K562 (cell line): ENCODE results near the gene RALGAPA2. TPM values are rescaled to one million over a fixed set of nuclear protein-coding genes. Genes with fewer than 3 reads are reported as not detected.

Experiments
- ATAC-seq: fragments of 200-7000 bp; cut with Tn5 transposase; 3 replicates; pipeline ENCODE4 v1.9.1; 2020; ENCODE audit warnings: moderate library complexity
- BruUV-seq: library from RNA; stranded (reverse); fragments of 400-500 nt; replicated peaks from 2 replicates; lab custom pipeline; 2021; lab: Mats Ljungman, UMichigan
- CTCF ChIA-PET: fragments of 300-600 bp; formaldehyde crosslinking; extraction: SDS; loops from one replicate; lab custom pipeline; 2021; ENCODE audit warnings: low intra/inter-chr PET ratio; lab: Yijun Ruan, JAX
- POLR2A ChIA-PET: fragments of 300-600, 350-650 bp; sonication (Branson Sonifier 250); formaldehyde crosslinking; extraction: SDS; loops from one replicate; lab custom pipeline; 2021; ENCODE audit warnings: antibody characterized with exemption, inconsistent platforms; lab: Yijun Ruan, JAX
- DNase-seq, 4 experiments: peaks; one replicate each; pipeline versions ENCODE4 v3.0.0 to v3.0.0-alpha.2; 2011 to 2018; ENCODE audit warnings: low spot score in 3 of 4, mixed read lengths in 3 of 4; ENCODE audit errors: extremely low read depth in 1 of 4
- FAIRE-seq: peaks from 2 replicates; lab custom pipeline; 2011; peaks lifted over from hg19 to GRCh38; lab: Jason Lieb, UNC
- H2AFZ ChIP-seq: 2 replicates; pipeline ENCODE4 v1.6.0; 2011; ENCODE audit warnings: low read depth, low read length, control low read depth, inconsistent platforms
- H3K27ac ChIP-seq: fragments of 200-600 bp; 3 replicates; pipeline ENCODE4 v1.8.0; 2011; ENCODE audit warnings: low read depth, mild to moderate bottlenecking, control low read depth, inconsistent platforms, low read length, moderate library complexity, mixed read lengths; ENCODE audit errors: extremely low read depth
- H3K27me3 ChIP-seq, 2 experiments: fragments of 300-600 bp in 1 of 2; 2 replicates in 1 of 2; 3 replicates in 1 of 2; pipeline versions ENCODE4 v1.6.0 to v1.8.0; 2011; ENCODE audit warnings: inconsistent platforms in 2 of 2, low read length in 2 of 2, mild to moderate bottlenecking in 1 of 2, mixed read lengths in 1 of 2, moderate library complexity in 1 of 2; ENCODE audit not compliant: control insufficient read depth in 2 of 2, insufficient read depth in 2 of 2
- H3K36me3 ChIP-seq: fragments of 300-600 bp; 3 replicates; pipeline ENCODE4 v1.8.0; 2011; ENCODE audit warnings: mild to moderate bottlenecking, low read length, inconsistent platforms; ENCODE audit not compliant: control insufficient read depth, insufficient read depth
- H3K4me1 ChIP-seq, 2 experiments: fragments of 200-600 bp in 1 of 2; replicated peaks in 1 of 2; 2 replicates in 1 of 2; 3 replicates in 1 of 2; pipeline versions ENCODE4 v1.5.1 to v1.8.0; 2011; ENCODE audit warnings: inconsistent platforms in 2 of 2, low read length in 2 of 2, mild to moderate bottlenecking in 1 of 2, mixed read lengths in 1 of 2, moderate library complexity in 1 of 2; ENCODE audit not compliant: control insufficient read depth in 2 of 2, insufficient read depth in 2 of 2
- H3K4me2 ChIP-seq: 2 replicates; pipeline ENCODE4 v1.6.1; 2011; ENCODE audit warnings: low read length, control low read depth, inconsistent platforms, mixed read lengths; ENCODE audit not compliant: insufficient read depth
- H3K4me3 ChIP-seq: fragments of 200-600 bp; sonication (generic), shearing (Covaris generic); 2 replicates; pipeline ENCODE4 v1.5.1; 2016; ENCODE audit warnings: control low read depth, inconsistent platforms
- H3K79me2 ChIP-seq: fragments of 200-600 bp; 3 replicates; pipeline ENCODE4 v1.8.0; 2011; ENCODE audit warnings: low read length, inconsistent platforms; ENCODE audit not compliant: control insufficient read depth, insufficient read depth
- H3K9ac ChIP-seq, 2 experiments: 2 replicates each; pipeline versions ENCODE4 v1.6.0 to v1.6.1; 2011; ENCODE audit warnings: low read depth in 2 of 2, low read length in 2 of 2, control low read depth in 1 of 2, inconsistent platforms in 1 of 2, mild to moderate bottlenecking in 1 of 2, mixed read lengths in 1 of 2; ENCODE audit not compliant: insufficient read depth in 1 of 2
- H3K9me1 ChIP-seq: one replicate; pipeline ENCODE4 v1.6.0; 2011; ENCODE audit warnings: inconsistent platforms, mild to moderate bottlenecking, low read length, moderate library complexity; ENCODE audit not compliant: control insufficient read depth, insufficient read depth
- H3K9me3 ChIP-seq: replicated peaks from 2 replicates; pipeline ENCODE4 v1.5.1; 2011; ENCODE audit warnings: low read depth, low read length, inconsistent platforms; ENCODE audit not compliant: control insufficient read depth, insufficient read depth
- H4K20me1 ChIP-seq: replicated peaks from 2 replicates; pipeline ENCODE4 v1.6.1; 2011; ENCODE audit warnings: low read length, inconsistent platforms, mixed read lengths; ENCODE audit not compliant: control insufficient read depth, insufficient read depth
- KAT8 ChIP-seq: fragments of 450-650 bp; IDR thresholded peaks from 2 replicates; pipeline ENCODE4 v1.6.1; 2016; ENCODE audit warnings: low read depth, mild to moderate bottlenecking
- NR3C1 ChIP-seq: sonication (generic); formaldehyde crosslinking; IDR thresholded peaks from 2 replicates; pipeline ENCODE4 v1.8.1; 2022; ENCODE audit warnings: missing genetic modification reagents
- SRSF9 ChIP-seq: fragments of 200-400 bp; formaldehyde crosslinking; IDR thresholded peaks from 2 replicates; pipeline ENCODE4 v1.6.1; 2017; ENCODE audit warnings: low read depth, low read length, borderline replicate concordance
- ZNF23 ChIP-seq: fragments of 250-450 bp; sonication (Bioruptor Pico); IDR thresholded peaks from 2 replicates; pipeline ENCODE4 v1.4.0; 2020; ENCODE audit warnings: mild to moderate bottlenecking
- ZNF263 ChIP-seq: sonication (generic); formaldehyde crosslinking; IDR thresholded peaks from 2 replicates; pipeline ENCODE4 v1.8.0; 2022; ENCODE audit warnings: mild to moderate bottlenecking, missing genetic modification reagents, borderline replicate concordance
- ZNF324 ChIP-seq: fragments of 250-450 bp; sonication (Bioruptor Pico); IDR thresholded peaks from 2 replicates; pipeline ENCODE4 v1.4.0; 2020; ENCODE audit warnings: mild to moderate bottlenecking
- ZNF699 ChIP-seq: fragments of 250-450 bp; sonication (Bioruptor Pico); IDR thresholded peaks from 2 replicates; pipeline ENCODE4 v1.8.0; 2021; ENCODE audit warnings: mild to moderate bottlenecking, moderate library complexity; ENCODE audit not compliant: insufficient replicate concordance
- WGBS: fragments of 100-300 bp; shearing (Covaris generic); methylation state at CpG from one replicate; pipeline ENCODE4 v1.1.6; 2016; ENCODE audit warnings: low coverage, mixed read lengths; ENCODE audit not compliant: insufficient coverage; ENCODE audit errors: missing lambda C conversion rate; 5-methylcytosine and 5-hydroxymethylcytosine counted together
- in situ Hi-C: fragments of 300-500 bp; cut with MboI; formaldehyde crosslinking; loops from 4 replicates; pipeline ENCODE4 v1.15.0; 2018; ENCODE audit warnings: inconsistent platforms, mixed read lengths
- intact Hi-C: fragments of 100-400 bp; cut with micrococcal nuclease; formaldehyde crosslinking; loops from 2 replicates; pipeline ENCODE4 v1.14.2; 2022
- polyA plus RNA-seq, 8 experiments: library from polyadenylated mRNA; depleted of rRNA in 4 of 8; stranded (reverse) in 5 of 8; unstranded in 3 of 8; fragments of >200 nt; fragmentation: Nextera tagmentation in 2 of 8; fragmentation: Illumina TruSeq in 1 of 8; extraction: Ambion mirVana in 2 of 8; extraction: Trizol in 1 of 8; gene quantifications; 2 replicates each; pipeline versions ENCODE4 v1.2.1 to v1.2.3, GENCODE V29; 2011 to 2014; ENCODE audit warnings: inconsistent platforms in 1 of 8, missing spikeins in 1 of 8
- total RNA-seq, 7 experiments: library from RNA; depleted of rRNA in 6 of 7; stranded (reverse); fragments of >200 nt in 6 of 7; fragmentation: Illumina TruSeq in 2 of 7; extraction: Trizol in 2 of 7; gene quantifications; 2 replicates each; pipeline versions ENCODE4 v1.2.1 to v1.2.3, GENCODE V29; 2011 to 2021; ENCODE audit warnings: low replicate concordance in 1 of 7
- TF ChIP-seq, protein P1 (sequence below): IDR thresholded peaks from 2 replicates; pipeline ENCODE4 v1.6.1; 2014; ENCODE audit warnings: antibody characterized with exemption
- TF ChIP-seq, protein P2 (sequence below): fragments of 250-450 bp; sonication (Bioruptor Pico); IDR thresholded peaks from 2 replicates; pipeline ENCODE4 v1.8.0; 2022; ENCODE audit warnings: moderate library complexity, mild to moderate bottlenecking, inconsistent platforms
- TF ChIP-seq, protein P3 (sequence below): IDR thresholded peaks from 3 replicates; pipeline ENCODE4 v1.6.1; 2011; ENCODE audit warnings: borderline replicate concordance, mild to moderate bottlenecking, moderate library complexity; ENCODE audit not compliant: insufficient read length; ENCODE audit errors: extremely low read depth

Gene RALGAPA2
- total and polyA plus RNA-seq, 9 of the 15 experiments (the other 6 are each of a cell fraction or from before 2014, with no cell fraction given) = 0.35 to 2.7 (median 1.4) TPM

DNA sequence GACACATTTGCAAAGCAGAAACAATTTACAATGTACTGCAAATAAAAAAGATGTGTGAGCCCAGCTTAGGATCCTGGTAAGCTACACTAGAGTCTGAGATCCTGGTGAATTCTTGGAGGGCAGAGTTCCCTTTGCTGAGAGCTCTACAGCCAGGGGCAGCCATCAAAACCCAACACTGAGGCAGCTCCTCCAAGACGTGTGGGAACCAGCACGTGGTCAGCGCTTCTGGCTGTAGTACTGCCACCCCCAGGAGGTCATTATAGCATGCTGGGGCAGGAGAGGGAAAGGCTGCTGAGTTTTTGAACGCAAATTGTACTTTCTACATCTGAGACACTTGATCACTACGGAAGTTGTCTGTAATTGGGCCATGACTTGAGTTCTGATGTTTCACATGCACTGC, 213.0 kb downstream of the RALGAPA2 start:
- Histone ChIP-seq H3K27ac (no peak overlapping the region), H3K9ac (no peak overlapping the region), H3K79me2 (no peaks in the 10 kb centered on the region), H4K20me1 (no peaks in the 10 kb centered on the region), H3K4me3 (no peak overlapping the region), H3K36me3 (no peaks in the 10 kb centered on the region), H3K4me1 (no peaks in the 10 kb centered on the region), H3K9me3 (no peaks in the 10 kb centered on the region), H3K27me3 (no peaks in the 10 kb centered on the region), H3K9me1 (no peaks in the 10 kb centered on the region), H2AFZ (no peak overlapping the region), H3K4me2 (no peak overlapping the region)
- CTCF ChIA-PET = no interaction called here
- DNase-seq (no peak), FAIRE-seq (no peak), ATAC-seq (no peak)
- TF ChIP-seq SRSF9 (no peak), KAT8 (no peak), ZNF699 (no peak)
- POLR2A ChIA-PET = no interaction called here
- in situ Hi-C loops (no loop called here), intact Hi-C loops (no loop called here)
- 2% methylated on average over 5 of the region's 5 CpGs for WGBS
- no TSS peak for BruUV-seq

DNA sequence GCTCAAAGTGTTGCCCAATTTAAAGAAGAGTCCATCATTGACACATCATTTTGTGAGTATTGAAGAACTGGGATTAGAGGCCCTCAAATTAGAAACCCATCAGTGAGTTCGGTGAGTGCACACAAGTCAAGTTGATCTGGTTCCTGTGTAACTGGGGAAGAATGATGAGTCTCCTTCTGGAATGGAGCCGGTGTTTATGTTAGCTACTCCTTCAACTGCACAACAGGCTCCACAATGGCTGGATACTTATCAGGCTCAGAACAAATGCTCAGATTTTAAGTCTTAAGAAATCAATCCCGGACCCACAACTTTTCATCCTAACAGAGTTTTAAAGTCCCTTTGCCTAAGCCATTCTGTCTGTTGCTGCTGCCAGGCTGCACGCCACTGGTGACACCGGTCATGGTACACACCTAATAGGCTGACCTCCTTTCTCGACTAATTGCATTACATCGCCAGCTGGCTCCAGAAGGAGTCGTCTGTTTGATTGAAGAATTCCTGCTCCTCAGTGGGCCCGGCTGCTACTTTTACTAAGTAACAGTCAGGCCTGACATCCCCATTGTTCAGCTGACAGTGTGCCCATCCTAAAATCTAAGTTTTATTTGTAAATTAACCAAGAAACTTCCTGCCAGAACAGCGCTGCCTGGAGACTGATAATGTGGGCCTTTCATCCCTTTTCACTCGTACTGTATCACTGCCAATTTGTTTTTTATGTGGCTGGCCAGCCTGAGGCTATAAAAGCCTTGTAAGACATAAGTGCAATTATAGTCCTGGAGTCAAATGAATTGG, 214.2 kb downstream of the RALGAPA2 start:
- H3K27ac ChIP-seq = no peak overlapping the region
- H3K36me3 ChIP-seq = no peaks in the 10 kb centered on the region
- H4K20me1 ChIP-seq = no peaks in the 10 kb centered on the region
- H3K9ac ChIP-seq = no peak overlapping the region
- intact Hi-C loops = no loop called here
- in situ Hi-C loops = no loop called here
- H3K79me2 ChIP-seq = no peaks in the 10 kb centered on the region
- H3K27me3 ChIP-seq = no peaks in the 10 kb centered on the region
- FAIRE-seq (no peak), ATAC-seq (no peak), DNase-seq (no peak)
- CTCF ChIA-PET = no interaction called here
- no peak overlapping the region for H2AFZ ChIP-seq
- POLR2A ChIA-PET = interaction anchor here (0.8 kb wide), 1 partner anchor 22 kb away, joined by 3 read pairs; no protein-coding TSS in a partner anchor
- H3K4me3 ChIP-seq = no peak overlapping the region
- H3K4me1 ChIP-seq = no peaks in the 10 kb centered on the region
- no peak overlapping the region for H3K4me2 ChIP-seq
- 22% methylated on average over 11 of the region's 11 CpGs for WGBS
- BruUV-seq = no TSS peak
- H3K9me1 ChIP-seq = no peaks in the 10 kb centered on the region
- no peaks in the 10 kb centered on the region for H3K9me3 ChIP-seq
- TF ChIP-seq, protein P1, sequence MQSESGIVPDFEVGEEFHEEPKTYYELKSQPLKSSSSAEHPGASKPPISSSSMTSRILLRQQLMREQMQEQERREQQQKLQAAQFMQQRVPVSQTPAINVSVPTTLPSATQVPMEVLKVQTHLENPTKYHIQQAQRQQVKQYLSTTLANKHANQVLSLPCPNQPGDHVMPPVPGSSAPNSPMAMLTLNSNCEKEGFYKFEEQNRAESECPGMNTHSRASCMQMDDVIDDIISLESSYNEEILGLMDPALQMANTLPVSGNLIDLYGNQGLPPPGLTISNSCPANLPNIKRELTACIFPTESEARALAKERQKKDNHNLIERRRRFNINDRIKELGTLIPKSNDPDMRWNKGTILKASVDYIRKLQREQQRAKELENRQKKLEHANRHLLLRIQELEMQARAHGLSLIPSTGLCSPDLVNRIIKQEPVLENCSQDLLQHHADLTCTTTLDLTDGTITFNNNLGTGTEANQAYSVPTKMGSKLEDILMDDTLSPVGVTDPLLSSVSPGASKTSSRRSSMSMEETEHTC = no peak
- TF ChIP-seq, protein P2, sequence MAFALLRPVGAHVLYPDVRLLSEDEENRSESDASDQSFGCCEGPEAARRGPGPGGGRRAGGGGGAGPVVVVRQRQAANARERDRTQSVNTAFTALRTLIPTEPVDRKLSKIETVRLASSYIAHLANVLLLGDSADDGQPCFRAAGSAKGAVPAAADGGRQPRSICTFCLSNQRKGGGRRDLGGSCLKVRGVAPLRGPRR (CRISPR knock-in tag) = no peak
- no peak for TF ChIP-seq ZNF324 (CRISPR knock-in tag)
- TF ChIP-seq KAT8 = no peak
- TF ChIP-seq NR3C1 (CRISPR knock-in tag) = no peak
- TF ChIP-seq ZNF263 (CRISPR knock-in tag) = no peak
- TF ChIP-seq, protein P3, sequence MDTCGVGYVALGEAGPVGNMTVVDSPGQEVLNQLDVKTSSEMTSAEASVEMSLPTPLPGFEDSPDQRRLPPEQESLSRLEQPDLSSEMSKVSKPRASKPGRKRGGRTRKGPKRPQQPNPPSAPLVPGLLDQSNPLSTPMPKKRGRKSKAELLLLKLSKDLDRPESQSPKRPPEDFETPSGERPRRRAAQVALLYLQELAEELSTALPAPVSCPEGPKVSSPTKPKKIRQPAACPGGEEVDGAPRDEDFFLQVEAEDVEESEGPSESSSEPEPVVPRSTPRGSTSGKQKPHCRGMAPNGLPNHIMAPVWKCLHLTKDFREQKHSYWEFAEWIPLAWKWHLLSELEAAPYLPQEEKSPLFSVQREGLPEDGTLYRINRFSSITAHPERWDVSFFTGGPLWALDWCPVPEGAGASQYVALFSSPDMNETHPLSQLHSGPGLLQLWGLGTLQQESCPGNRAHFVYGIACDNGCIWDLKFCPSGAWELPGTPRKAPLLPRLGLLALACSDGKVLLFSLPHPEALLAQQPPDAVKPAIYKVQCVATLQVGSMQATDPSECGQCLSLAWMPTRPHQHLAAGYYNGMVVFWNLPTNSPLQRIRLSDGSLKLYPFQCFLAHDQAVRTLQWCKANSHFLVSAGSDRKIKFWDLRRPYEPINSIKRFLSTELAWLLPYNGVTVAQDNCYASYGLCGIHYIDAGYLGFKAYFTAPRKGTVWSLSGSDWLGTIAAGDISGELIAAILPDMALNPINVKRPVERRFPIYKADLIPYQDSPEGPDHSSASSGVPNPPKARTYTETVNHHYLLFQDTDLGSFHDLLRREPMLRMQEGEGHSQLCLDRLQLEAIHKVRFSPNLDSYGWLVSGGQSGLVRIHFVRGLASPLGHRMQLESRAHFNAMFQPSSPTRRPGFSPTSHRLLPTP = no peak
- TF ChIP-seq ZNF23 = no peak
